Fibroblast of lung (primary cell): Measurements from ENCODE around the gene SLC25A4. TPM values are rescaled to one million over a fixed set of nuclear protein-coding genes. Genes with fewer than 3 reads are reported as not detected.

Experiments used
- DNase-seq, 2 donors: peaks; one replicate each; pipeline versions ENCODE4 v3.0.0 to v3.0.0-alpha.2; 2010; ENCODE audit warnings: low read depth in 2 of 2
- H2AFZ ChIP-seq: 2 replicates; pipeline ENCODE4 v1.5.1; 2012; ENCODE audit warnings: low read length, control low read depth, inconsistent platforms
- H3K27ac ChIP-seq: 2 replicates; pipeline ENCODE4 v1.5.1; 2011; ENCODE audit warnings: low read length, control low read depth; ENCODE audit not compliant: insufficient read depth
- H3K27me3 ChIP-seq: 2 replicates; pipeline ENCODE4 v1.5.1; 2011; ENCODE audit warnings: mild to moderate bottlenecking, low read length; ENCODE audit not compliant: control insufficient read depth, insufficient read depth
- H3K36me3 ChIP-seq: 2 replicates; pipeline ENCODE4 v1.5.1; 2011; ENCODE audit warnings: low read length; ENCODE audit not compliant: control insufficient read depth, insufficient read depth
- H3K4me1 ChIP-seq: 2 replicates; pipeline ENCODE4 v1.5.1; 2011; ENCODE audit warnings: low read length; ENCODE audit not compliant: control insufficient read depth, insufficient read depth; ENCODE audit errors: extremely low read depth
- H3K4me2 ChIP-seq: 2 replicates; pipeline ENCODE4 v1.5.1; 2011; ENCODE audit warnings: low read length, control low read depth; ENCODE audit not compliant: insufficient read depth; ENCODE audit errors: extremely low read depth
- H3K4me3 ChIP-seq, 4 experiments: fragments of 200-600 bp in 1 of 4; sonication (generic) in 1 of 4; replicated peaks in 1 of 4; 2 replicates each; pipeline ENCODE4 v1.5.1; 2011 to 2016; ENCODE audit warnings: low read length in 4 of 4, low read depth in 3 of 4, mild to moderate bottlenecking in 3 of 4, control low read depth in 2 of 4, inconsistent platforms in 1 of 4, mixed read lengths in 1 of 4; ENCODE audit not compliant: insufficient read depth in 1 of 4; ENCODE audit errors: control extremely low read depth in 1 of 4
- H3K79me2 ChIP-seq: 2 replicates; pipeline ENCODE4 v1.5.1; 2012; ENCODE audit warnings: mild to moderate bottlenecking, low read length, inconsistent platforms; ENCODE audit not compliant: control insufficient read depth, insufficient read depth
- H3K9ac ChIP-seq: 2 replicates; pipeline ENCODE4 v1.5.1; 2011; ENCODE audit warnings: mild to moderate bottlenecking, low read length, control low read depth; ENCODE audit not compliant: insufficient read depth
- H3K9me3 ChIP-seq: 2 replicates; pipeline ENCODE4 v1.5.1; 2012; ENCODE audit warnings: low read depth, low read length; ENCODE audit not compliant: control insufficient read depth, insufficient read depth
- H4K20me1 ChIP-seq: 2 replicates; pipeline ENCODE4 v1.5.1; 2011; ENCODE audit warnings: low read length; ENCODE audit not compliant: control insufficient read depth, insufficient read depth; ENCODE audit errors: extremely low read depth
- EZH2 ChIP-seq: IDR thresholded peaks from 2 replicates; pipeline ENCODE4 v1.5.1; 2012; ENCODE audit warnings: low read length, control low read depth, mild to moderate bottlenecking; ENCODE audit errors: missing control alignments
- polyA plus RNA-seq, 2 donors: library from polyadenylated mRNA; depleted of rRNA in 1 of 2; stranded (reverse) in 1 of 2; unstranded in 1 of 2; fragments of >200 nt; gene quantifications; 2 replicates each; pipeline ENCODE4 v1.2.1, GENCODE V29; 2011 to 2012; ENCODE audit warnings: missing spikeins in 1 of 2
- total RNA-seq: library from RNA; depleted of rRNA; stranded (reverse); fragments of >200 nt; gene quantifications from 2 replicates; pipeline ENCODE4 v1.2.1, GENCODE V29; 2014
- TF ChIP-seq, protein P1 (sequence below), 2 donors: IDR thresholded peaks in 1 of 2; conservative IDR thresholded peaks in 1 of 2; 1 replicate in 1 of 2; 2 replicates in 1 of 2; pipeline ENCODE4 v1.5.1; 2011 to 2012; ENCODE audit warnings: low read length in 2 of 2, control low read depth in 1 of 2, inconsistent platforms in 1 of 2, low read depth in 1 of 2, mild to moderate bottlenecking in 1 of 2

The SLC25A4 gene
- total and polyA plus RNA-seq, 2 donors (not counting 1 experiment from before 2014, with no cell fraction given): 11.4 to 14.6 TPM

- no peak overlapping the region for H2AFZ ChIP-seq
- H4K20me1 ChIP-seq: no peaks in the 10 kb centered on the region
- H3K36me3 ChIP-seq: no peaks in the 10 kb centered on the region
- TF ChIP-seq, protein P1, sequence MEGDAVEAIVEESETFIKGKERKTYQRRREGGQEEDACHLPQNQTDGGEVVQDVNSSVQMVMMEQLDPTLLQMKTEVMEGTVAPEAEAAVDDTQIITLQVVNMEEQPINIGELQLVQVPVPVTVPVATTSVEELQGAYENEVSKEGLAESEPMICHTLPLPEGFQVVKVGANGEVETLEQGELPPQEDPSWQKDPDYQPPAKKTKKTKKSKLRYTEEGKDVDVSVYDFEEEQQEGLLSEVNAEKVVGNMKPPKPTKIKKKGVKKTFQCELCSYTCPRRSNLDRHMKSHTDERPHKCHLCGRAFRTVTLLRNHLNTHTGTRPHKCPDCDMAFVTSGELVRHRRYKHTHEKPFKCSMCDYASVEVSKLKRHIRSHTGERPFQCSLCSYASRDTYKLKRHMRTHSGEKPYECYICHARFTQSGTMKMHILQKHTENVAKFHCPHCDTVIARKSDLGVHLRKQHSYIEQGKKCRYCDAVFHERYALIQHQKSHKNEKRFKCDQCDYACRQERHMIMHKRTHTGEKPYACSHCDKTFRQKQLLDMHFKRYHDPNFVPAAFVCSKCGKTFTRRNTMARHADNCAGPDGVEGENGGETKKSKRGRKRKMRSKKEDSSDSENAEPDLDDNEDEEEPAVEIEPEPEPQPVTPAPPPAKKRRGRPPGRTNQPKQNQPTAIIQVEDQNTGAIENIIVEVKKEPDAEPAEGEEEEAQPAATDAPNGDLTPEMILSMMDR (conservative IDR thresholded peaks at IDR 0.05 in 1 of 2, IDR thresholded peaks at IDR 0.05 in 1 of 2; ENCODE audit: low read depth in 1 of 2, low read length in 2 of 2): no peak
- TF ChIP-seq EZH2: no peak
- H3K4me2 ChIP-seq: no peak overlapping the region
- H3K9me3 ChIP-seq: no peaks in the 10 kb centered on the region
- peaks cover 8% of the 10 kb centered on the region for H3K4me1 ChIP-seq
- no peak overlapping the region for H3K4me3 ChIP-seq
- no peaks in the 10 kb centered on the region for H3K79me2 ChIP-seq
- H3K27ac ChIP-seq: no peak overlapping the region
- DNase-seq: no peak
- peaks cover 2% of the 10 kb centered on the region for H3K27me3 ChIP-seq
- no peak overlapping the region for H3K9ac ChIP-seq
Observed at GRCh38 chr4:185108669-185109068, 34.4 kb upstream of the SLC25A4 start.

- H4K20me1 ChIP-seq: no peaks in the 10 kb centered on the region
- no peaks in the 10 kb centered on the region for H3K27me3 ChIP-seq
- TF ChIP-seq EZH2: no peak
- TF ChIP-seq, protein P1 (conservative IDR thresholded peaks at IDR 0.05 in 1 of 2, IDR thresholded peaks at IDR 0.05 in 1 of 2; ENCODE audit: low read depth in 1 of 2, low read length in 2 of 2): no peak
- H3K4me2 ChIP-seq: no peak overlapping the region
- H3K4me3 ChIP-seq: no peak overlapping the region
- no peak overlapping the region for H3K9ac ChIP-seq
- H3K4me1 ChIP-seq: peaks cover 8% of the 10 kb centered on the region
- no peak overlapping the region for H2AFZ ChIP-seq
- H3K79me2 ChIP-seq: no peaks in the 10 kb centered on the region
- DNase-seq: no peak
- H3K9me3 ChIP-seq: no peaks in the 10 kb centered on the region
- H3K27ac ChIP-seq: no peak overlapping the region
- no peaks in the 10 kb centered on the region for H3K36me3 ChIP-seq
Observed at GRCh38 chr4:185109736-185110135, 33.3 kb upstream of the SLC25A4 start.

- Histone ChIP-seq H3K4me1 (peaks cover 8% of the 10 kb centered on the region), H3K27ac (no peak overlapping the region), H4K20me1 (no peaks in the 10 kb centered on the region), H3K9ac (no peak overlapping the region), H3K9me3 (no peaks in the 10 kb centered on the region), H3K79me2 (no peaks in the 10 kb centered on the region), H3K36me3 (no peaks in the 10 kb centered on the region), H3K4me3 (no peak overlapping the region), H3K4me2 (no peak overlapping the region), H2AFZ (no peak overlapping the region), H3K27me3 (no peaks in the 10 kb centered on the region)
- no peak for DNase-seq
- TF ChIP-seq, protein P1 (conservative IDR thresholded peaks at IDR 0.05 in 1 of 2, IDR thresholded peaks at IDR 0.05 in 1 of 2; ENCODE audit: low read depth in 1 of 2, low read length in 2 of 2): no peak
- TF ChIP-seq EZH2: no peak
Observed at GRCh38 chr4:185110375-185110823, 32.7 kb upstream of the SLC25A4 start.
